Mesenchymal stem cell (in vitro differentiated cells and primary cell): ENCODE results near the gene MAGED1.

Experiments used
- DNase-seq: peaks from one replicate; pipeline ENCODE4 v3.0.0-alpha.2; 2013
- H2AFZ ChIP-seq: one replicate; pipeline ENCODE4 v1.6.1; 2013; ENCODE audit warnings: low read depth, mild to moderate bottlenecking, control low read depth, inconsistent platforms, low read length, moderate library complexity
- H2AK5ac ChIP-seq: 2 replicates; pipeline ENCODE4 v1.6.1; 2013; ENCODE audit warnings: low read length, moderate library complexity, mild to moderate bottlenecking, inconsistent platforms; ENCODE audit not compliant: severe bottlenecking
- H2BK120ac ChIP-seq: one replicate; pipeline ENCODE4 v1.6.1; 2013; ENCODE audit warnings: low read depth, mild to moderate bottlenecking, inconsistent platforms, low read length, moderate library complexity
- H2BK12ac ChIP-seq, 2 experiments: one replicate each; pipeline ENCODE4 v1.6.1; 2013; ENCODE audit warnings: inconsistent platforms in 2 of 2, low read length in 2 of 2, mild to moderate bottlenecking in 2 of 2, moderate library complexity in 2 of 2, control low read depth in 1 of 2
- H2BK15ac ChIP-seq: one replicate; pipeline ENCODE4 v1.6.1; 2013; ENCODE audit warnings: mild to moderate bottlenecking, low read depth, inconsistent platforms; ENCODE audit not compliant: poor library complexity, severe bottlenecking
- H2BK5ac ChIP-seq: 2 replicates; pipeline ENCODE4 v1.6.1; 2013; ENCODE audit warnings: low read depth, mild to moderate bottlenecking, low read length, control low read depth, inconsistent platforms; ENCODE audit not compliant: poor library complexity, severe bottlenecking
- H3K14ac ChIP-seq, 2 experiments: one replicate each; pipeline ENCODE4 v1.6.1; 2013; ENCODE audit warnings: inconsistent platforms in 2 of 2, low read length in 2 of 2, control low read depth in 1 of 2, mild to moderate bottlenecking in 1 of 2, moderate library complexity in 1 of 2
- H3K18ac ChIP-seq, 2 experiments: one replicate each; pipeline ENCODE4 v1.6.1; 2013; ENCODE audit warnings: inconsistent platforms in 2 of 2, low read length in 2 of 2, control low read depth in 1 of 2, low read depth in 1 of 2, mild to moderate bottlenecking in 1 of 2
- H3K23ac ChIP-seq, 2 experiments: one replicate each; pipeline ENCODE4 v1.6.1; 2013; ENCODE audit warnings: inconsistent platforms in 2 of 2, low read length in 2 of 2, mild to moderate bottlenecking in 2 of 2, moderate library complexity in 2 of 2, control low read depth in 1 of 2
- H3K27ac ChIP-seq: 2 replicates; pipeline ENCODE4 v1.5.1; 2013; ENCODE audit warnings: mild to moderate bottlenecking, moderate library complexity, low read length, control low read depth, inconsistent platforms; ENCODE audit not compliant: poor library complexity, severe bottlenecking
- H3K27me3 ChIP-seq, 2 experiments: 2 replicates each; pipeline versions ENCODE4 v1.6.1 to v1.7.0; 2013; ENCODE audit warnings: low read length in 2 of 2, mild to moderate bottlenecking in 2 of 2, moderate library complexity in 2 of 2, control low read depth in 1 of 2, inconsistent platforms in 1 of 2; ENCODE audit not compliant: control insufficient read depth in 1 of 2, insufficient read depth in 1 of 2
- H3K36me3 ChIP-seq, 2 experiments: 2 replicates each; pipeline versions ENCODE4 v1.6.1 to v1.7.0; 2013; ENCODE audit warnings: low read length in 2 of 2, control low read depth in 1 of 2, inconsistent platforms in 1 of 2, low read depth in 1 of 2, mild to moderate bottlenecking in 1 of 2; ENCODE audit not compliant: insufficient read depth in 2 of 2, control insufficient read depth in 1 of 2
- H3K4ac ChIP-seq, 2 experiments: one replicate each; pipeline ENCODE4 v1.6.1; 2013; ENCODE audit warnings: inconsistent platforms in 2 of 2, low read length in 2 of 2, mild to moderate bottlenecking in 2 of 2, moderate library complexity in 2 of 2, control low read depth in 1 of 2, low read depth in 1 of 2
- H3K4me1 ChIP-seq: 2 replicates; pipeline ENCODE4 v1.6.1; 2013; ENCODE audit warnings: low read depth, low read length, control low read depth; ENCODE audit not compliant: control insufficient read depth, insufficient read depth
- H3K4me2 ChIP-seq: 2 replicates; pipeline ENCODE4 v1.6.1; 2013; ENCODE audit warnings: low read length, mild to moderate bottlenecking, inconsistent platforms; ENCODE audit not compliant: poor library complexity, severe bottlenecking
- H3K4me3 ChIP-seq, 2 experiments: 2 replicates each; pipeline versions ENCODE4 v1.5.1 to v1.7.0; 2013; ENCODE audit warnings: low read length in 2 of 2, mild to moderate bottlenecking in 2 of 2, control low read depth in 1 of 2, low read depth in 1 of 2; ENCODE audit not compliant: insufficient read depth in 1 of 2
- H3K79me1 ChIP-seq: replicated peaks from 2 replicates; pipeline ENCODE4 v1.6.1; 2013; ENCODE audit warnings: mild to moderate bottlenecking, control low read depth, low read length, inconsistent platforms; ENCODE audit not compliant: poor library complexity, severe bottlenecking
- H3K9ac ChIP-seq: 2 replicates; pipeline ENCODE4 v1.7.0; 2013; ENCODE audit warnings: mild to moderate bottlenecking, low read length, moderate library complexity
- H3K9me3 ChIP-seq: 2 replicates; pipeline ENCODE4 v1.7.0; 2013; ENCODE audit warnings: mild to moderate bottlenecking, low read length; ENCODE audit not compliant: control insufficient read depth
- H4K8ac ChIP-seq: one replicate; pipeline ENCODE4 v1.6.1; 2013; ENCODE audit warnings: inconsistent platforms, mild to moderate bottlenecking, low read length, moderate library complexity
- H4K91ac ChIP-seq: one replicate; pipeline ENCODE4 v1.6.1; 2013; ENCODE audit warnings: mild to moderate bottlenecking, low read length, inconsistent platforms
- WGBS: methylation state at CpG from one replicate; pipeline ENCODE4 v1.1.7; 2013; ENCODE audit warnings: mixed read lengths; 5-methylcytosine and 5-hydroxymethylcytosine counted together

The MAGED1 gene

GRCh38 chrX:51878056-51878455 is 15.4 kb upstream of the MAGED1 start:
- H3K9me3 ChIP-seq: no peaks in the 10 kb centered on the region
- H2BK12ac ChIP-seq: no peak overlapping the region
- no peak for DNase-seq
- no peak overlapping the region for H2AFZ ChIP-seq
- H3K9ac ChIP-seq: no peak overlapping the region
- peaks cover 6% of the 10 kb centered on the region for H3K79me1 ChIP-seq
- H3K4me1 ChIP-seq: no peaks in the 10 kb centered on the region
- H3K27me3 ChIP-seq: no peaks in the 10 kb centered on the region
- no peak overlapping the region for H3K18ac ChIP-seq
- no peak overlapping the region for H3K23ac ChIP-seq
- H4K91ac ChIP-seq: no peak overlapping the region
- no peak overlapping the region for H3K4ac ChIP-seq
- H3K4me3 ChIP-seq: no peak overlapping the region
- H3K36me3 ChIP-seq: no peaks in the 10 kb centered on the region
- H2BK120ac ChIP-seq: no peak overlapping the region
- H2BK15ac ChIP-seq: no peak overlapping the region
- H3K14ac ChIP-seq: no peak overlapping the region
- no peak overlapping the region for H4K8ac ChIP-seq
- no CpG with 5 or more reads among the region's 1 CpG for WGBS
- H2BK5ac ChIP-seq: no peak overlapping the region
- H3K27ac ChIP-seq: no peak overlapping the region
- no peak overlapping the region for H2AK5ac ChIP-seq
- no peak overlapping the region for H3K4me2 ChIP-seq

- Histone ChIP-seq H3K79me1 (no peaks in the 10 kb centered on the region), H2BK5ac (no peak overlapping the region), H3K4me1 (peaks cover 2% of the 10 kb centered on the region), H3K4me2 (no peak overlapping the region), H4K91ac (no peak overlapping the region), H2BK120ac (no peak overlapping the region), H2AK5ac (no peak overlapping the region), H3K27ac (no peak overlapping the region), H2AFZ (no peak overlapping the region), H3K18ac (no peak overlapping the region), H3K4me3 (no peak overlapping the region), H3K9me3 (no peaks in the 10 kb centered on the region), H3K36me3 (no peaks in the 10 kb centered on the region), H4K8ac (no peak overlapping the region), H3K23ac (no peak overlapping the region), H3K4ac (no peak overlapping the region), H2BK12ac (no peak overlapping the region), H2BK15ac (no peak overlapping the region), H3K14ac (no peak overlapping the region), H3K27me3 (no peaks in the 10 kb centered on the region), H3K9ac (no peak overlapping the region)
- DNase-seq: no peak
Observed at GRCh38 chrX:51889851-51890250, 3.6 kb upstream of the MAGED1 start.

GRCh38 chrX:51891245-51891644 is 2.2 kb upstream of the MAGED1 start:
- no CpG with 5 or more reads among the region's 1 CpG for WGBS
- peak overlapping the region in 1 of 2 experiments; percentile 49 for H3K4me3 ChIP-seq
- H3K36me3 ChIP-seq: peaks cover 10 to 11% of the 10 kb centered on the region in 2 experiments
- no peak overlapping the region for H3K27ac ChIP-seq
- H3K27me3 ChIP-seq: no peaks in the 10 kb centered on the region
- no peak overlapping the region for H4K91ac ChIP-seq
- no peak overlapping the region for H2AFZ ChIP-seq
- H3K23ac ChIP-seq: no peak overlapping the region
- H3K4ac ChIP-seq: no peak overlapping the region
- no peak overlapping the region for H3K18ac ChIP-seq
- no peak overlapping the region for H2BK15ac ChIP-seq
- H2BK12ac ChIP-seq: no peak overlapping the region
- H2AK5ac ChIP-seq: no peak overlapping the region
- H3K4me2 ChIP-seq: no peak overlapping the region
- peaks cover 7% of the 10 kb centered on the region for H3K4me1 ChIP-seq
- no peaks in the 10 kb centered on the region for H3K79me1 ChIP-seq
- H2BK5ac ChIP-seq: no peak overlapping the region
- H3K9me3 ChIP-seq: no peaks in the 10 kb centered on the region
- no peak overlapping the region for H4K8ac ChIP-seq
- peak overlapping the region; percentile 70 for H3K9ac ChIP-seq
- H3K14ac ChIP-seq: no peak overlapping the region
- DNase-seq: no peak
- H2BK120ac ChIP-seq: no peak overlapping the region

GRCh38 chrX:51891821-51892551 is 1.4 kb upstream of the MAGED1 start:
- Histone ChIP-seq H3K18ac (no peak overlapping the region), H2BK12ac (peak overlapping the region in 1 of 2 experiments; percentile 42), H3K4me1 (peaks cover 13% of the 10 kb centered on the region), H3K4me2 (no peak overlapping the region), H3K79me1 (no peaks in the 10 kb centered on the region), H3K14ac (no peak overlapping the region), H2AK5ac (no peak overlapping the region), H2AFZ (no peak overlapping the region), H3K27me3 (no peaks in the 10 kb centered on the region), H3K9ac (peak overlapping the region; percentile 70), H3K36me3 (peaks cover 17 to 18% of the 10 kb centered on the region in 2 experiments), H3K27ac (no peak overlapping the region), H2BK15ac (no peak overlapping the region), H2BK5ac (no peak overlapping the region), H2BK120ac (no peak overlapping the region), H4K91ac (no peak overlapping the region), H3K4ac (no peak overlapping the region), H3K9me3 (no peaks in the 10 kb centered on the region), H3K23ac (no peak overlapping the region), H3K4me3 (peak overlapping the region in 1 of 2 experiments; percentile 49), H4K8ac (no peak overlapping the region)
- 73% methylated on average over 6 of the region's 6 CpGs for WGBS
- DNase-seq: peak; percentile 39
